DMS153 treated with DMSO at 0.1 percent for 48 hours (cell line): ENCODE results near the gene PDZRN4.
"Not testable (repeated sequence)": the region's sequence is repeated elsewhere in the genome, so short reads cannot be mapped to it uniquely, and the experiment has no call there.

ENCODE experiments used
- DNase-seq: peaks from one replicate; lab custom pipeline; 2025; ENCODE audit not compliant: unreplicated experiment; lab: John Stamatoyannopoulos, UW

PDZRN4 gene

DNA sequence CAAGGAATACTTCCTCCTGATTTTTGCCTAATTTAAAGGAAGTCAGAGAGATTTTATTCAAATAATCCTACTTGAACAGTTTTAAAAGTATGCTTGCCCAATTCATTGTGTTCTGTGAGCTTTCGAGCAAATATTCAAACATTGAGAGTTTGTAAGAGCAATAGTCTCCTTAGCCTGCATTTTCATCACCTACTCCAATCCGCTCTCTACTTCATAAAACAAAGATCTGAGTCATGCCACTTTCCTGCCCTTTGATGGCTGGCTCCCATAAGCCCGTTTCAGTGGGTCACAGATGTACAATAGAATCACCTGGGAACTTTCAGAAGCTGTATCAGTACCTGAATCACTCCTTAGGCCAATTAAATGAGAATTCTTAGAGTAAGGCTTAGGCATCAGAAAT lies 319.2 kb downstream of the PDZRN4 start:
- DNase-seq, result no peak

DNA sequence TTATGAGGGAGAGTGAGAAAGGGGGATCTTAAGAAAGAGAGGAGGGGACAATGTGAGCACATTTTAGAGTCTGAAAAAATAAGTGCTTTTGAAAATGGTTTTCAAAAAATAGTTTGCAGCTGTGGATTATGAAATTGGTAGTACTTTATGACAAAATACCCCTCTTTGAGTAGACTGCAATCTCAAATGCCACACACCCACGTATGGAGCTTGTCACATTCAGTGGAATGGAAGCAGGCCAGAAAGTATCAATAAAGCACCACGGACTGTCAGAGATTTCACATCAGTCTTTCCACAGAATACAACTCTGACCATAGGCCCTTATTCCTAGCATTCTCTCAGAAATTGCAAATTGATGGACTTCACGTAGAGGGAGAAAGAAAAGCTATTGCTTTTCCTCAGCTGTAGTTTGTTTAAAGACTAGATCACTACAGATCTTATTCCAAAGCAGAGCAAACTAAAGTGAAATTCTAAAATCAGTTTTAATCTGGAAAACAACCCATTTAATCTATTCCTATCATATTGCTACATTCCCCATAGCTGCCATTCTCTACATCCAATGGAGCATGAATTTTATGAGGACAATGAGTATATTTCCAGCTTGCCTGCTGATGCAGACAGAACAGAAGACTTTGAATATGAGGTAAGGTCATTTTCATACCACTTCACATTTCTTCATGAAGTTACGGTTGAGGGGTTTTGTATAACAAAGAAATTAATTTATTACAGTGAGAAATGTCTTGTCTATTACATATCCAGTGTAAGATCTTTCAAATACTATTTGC lies 321.3 kb downstream of the PDZRN4 start:
- no peak for DNase-seq

DNA sequence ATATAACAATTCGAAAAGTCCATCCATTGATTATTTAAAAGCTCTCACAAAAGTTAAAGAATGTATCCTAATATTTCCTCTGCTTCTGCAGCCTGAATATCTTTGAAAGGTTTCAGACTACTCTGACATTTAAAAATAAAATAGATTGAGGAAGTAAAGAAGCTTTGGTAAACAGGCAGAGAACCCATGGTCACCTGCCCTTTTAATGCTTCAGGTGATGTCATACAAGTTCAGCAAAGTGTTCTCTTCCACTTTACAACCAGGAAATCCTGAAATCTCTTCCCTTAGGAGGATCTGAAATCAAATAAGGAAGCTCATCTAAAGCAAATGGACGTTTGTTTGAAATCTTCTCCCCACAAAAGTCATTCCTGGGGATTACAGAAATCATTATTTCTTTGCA lies 322.4 kb downstream of the PDZRN4 start:
- DNase-seq, result peak; percentile 67

DNA sequence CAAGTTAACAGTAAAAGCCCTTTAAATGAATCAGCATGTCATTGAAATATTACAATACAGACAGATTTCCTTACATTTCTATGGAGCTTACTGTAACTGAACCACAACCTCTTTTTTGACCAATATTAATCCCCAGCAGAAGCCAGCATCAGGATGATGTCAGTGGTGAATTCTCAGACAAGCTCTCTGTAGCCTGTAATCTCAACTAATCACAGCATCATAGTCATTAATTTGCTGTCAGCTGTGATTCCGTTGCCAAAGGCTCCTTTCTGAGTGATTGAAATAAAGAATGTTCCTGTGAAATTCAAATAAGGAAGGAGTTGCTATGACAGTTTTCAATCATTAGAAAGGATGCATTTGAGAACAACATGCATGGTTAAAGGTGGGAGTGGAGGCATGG lies 323.1 kb downstream of the PDZRN4 start:
- DNase-seq, result no peak

DNA sequence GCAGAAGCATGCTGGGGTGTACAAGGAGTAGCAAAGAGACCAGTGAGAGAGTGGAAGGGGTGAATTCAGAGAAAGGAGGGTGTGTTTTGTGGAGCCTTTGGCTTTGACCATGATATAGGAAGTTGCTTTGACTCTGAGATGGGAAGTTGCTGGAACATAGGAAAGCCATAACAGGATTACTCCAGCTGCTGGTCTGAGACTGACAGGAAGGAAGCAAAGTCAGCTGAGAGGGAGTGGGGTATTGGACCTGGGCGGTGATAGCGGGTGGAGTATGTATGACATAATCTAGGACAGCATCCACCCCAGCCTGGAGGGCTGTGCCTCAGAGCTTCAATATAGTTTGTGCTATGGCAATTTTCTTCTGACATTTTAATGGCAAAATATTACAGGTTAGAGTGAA lies 324.4 kb downstream of the PDZRN4 start:
- no peak for DNase-seq

DNA sequence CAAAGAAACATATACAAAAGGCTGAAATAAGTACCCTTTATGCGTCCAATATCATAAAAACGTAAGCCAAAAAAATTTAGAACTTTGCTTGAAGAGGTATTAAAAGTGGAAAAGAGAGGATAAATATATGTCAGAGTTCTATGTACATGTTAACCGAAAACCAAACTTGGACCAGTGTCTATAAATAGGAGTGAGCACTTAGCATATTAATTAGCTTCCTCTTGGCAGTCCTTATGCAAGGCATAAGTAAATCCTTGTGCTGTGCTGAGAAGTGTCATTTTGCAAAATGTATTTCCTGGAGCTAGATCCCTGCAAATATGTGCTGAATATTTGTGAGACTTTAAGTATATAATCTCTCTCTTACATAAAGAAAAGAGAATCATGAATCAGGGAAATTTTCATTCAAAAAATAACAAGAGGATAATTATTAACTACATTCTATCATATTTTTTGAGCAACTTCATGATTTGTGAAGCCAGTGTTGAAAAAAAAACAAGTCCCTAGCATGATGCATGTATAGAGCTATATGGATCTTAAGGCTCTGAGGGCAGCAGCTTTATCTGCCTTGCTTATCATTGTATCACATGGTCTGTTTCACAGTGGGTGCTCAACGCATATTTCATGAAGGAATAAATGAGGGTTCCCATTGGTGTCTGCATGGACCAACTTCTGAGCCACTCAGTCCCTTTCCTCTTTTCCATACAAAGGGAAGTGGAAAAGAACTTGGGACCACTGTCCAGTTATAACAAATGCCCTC lies 326.1 kb downstream of the PDZRN4 start:
- peak; percentile 45 for DNase-seq

- no peak for DNase-seq
Observed at GRCh38 chr12:41514907-41515306, 326.8 kb downstream of the PDZRN4 start.

- no peak for DNase-seq
Observed at GRCh38 chr12:41515953-41516352, 327.8 kb downstream of the PDZRN4 start.

GRCh38 chr12:41520869-41521268 lies 332.7 kb downstream of the PDZRN4 start:
- DNase-seq, result no peak

- DNase-seq, result no peak
Observed at GRCh38 chr12:41521872-41522379, 333.8 kb downstream of the PDZRN4 start.

GRCh38 chr12:41527062-41527461 lies 338.9 kb downstream of the PDZRN4 start:
- DNase-seq, result no peak

- DNase-seq, result no peak
Observed at GRCh38 chr12:41527534-41528116, 339.5 kb downstream of the PDZRN4 start.

- no peak for DNase-seq
Observed at GRCh38 chr12:41528874-41529273, 340.8 kb downstream of the PDZRN4 start.

GRCh38 chr12:41530441-41530840 lies 342.3 kb downstream of the PDZRN4 start:
- DNase-seq, result no peak

- no peak for DNase-seq
Observed at GRCh38 chr12:41531147-41531829, 343.2 kb downstream of the PDZRN4 start.

DNA sequence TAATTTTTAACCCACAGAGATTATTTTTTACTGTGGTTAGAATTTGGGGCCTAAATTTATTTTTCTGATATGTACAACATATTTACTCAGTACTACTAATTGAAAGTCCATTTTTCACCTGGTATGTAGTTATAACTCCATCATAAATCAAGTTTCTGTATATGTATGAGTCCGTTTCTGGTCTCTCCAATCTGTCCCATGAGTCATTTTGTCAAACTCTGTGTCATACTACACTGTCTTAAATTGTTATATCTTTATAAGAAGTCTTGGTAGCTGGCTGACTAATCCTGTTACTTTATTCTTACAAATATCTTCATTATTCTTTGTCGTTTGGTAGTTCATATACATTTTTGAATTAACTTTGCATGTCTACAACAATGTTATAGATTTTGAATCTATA lies 344.0 kb downstream of the PDZRN4 start:
- no peak for DNase-seq

- no peak for DNase-seq
Observed at GRCh38 chr12:41536813-41537490, 348.8 kb downstream of the PDZRN4 start.

DNA sequence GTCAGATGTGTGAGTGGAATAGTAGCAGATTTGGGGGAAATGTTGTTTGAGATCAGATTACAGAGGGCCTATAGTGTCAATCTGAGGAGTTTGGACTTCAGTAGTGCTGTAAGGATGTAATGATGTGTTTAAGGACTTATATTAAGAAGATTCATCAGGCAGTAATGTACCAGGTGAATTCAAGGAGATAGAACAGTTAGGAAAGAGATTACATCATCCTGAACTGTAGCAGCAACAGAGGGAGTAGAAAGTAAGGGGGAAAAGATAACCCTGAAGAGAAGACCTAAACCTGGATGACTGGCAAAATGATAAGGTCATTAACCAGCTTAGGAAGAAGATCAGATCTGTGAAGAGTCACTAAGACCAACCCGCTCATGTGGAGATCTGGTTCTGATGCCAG lies 349.4 kb downstream of the PDZRN4 start:
- no peak for DNase-seq

DNA sequence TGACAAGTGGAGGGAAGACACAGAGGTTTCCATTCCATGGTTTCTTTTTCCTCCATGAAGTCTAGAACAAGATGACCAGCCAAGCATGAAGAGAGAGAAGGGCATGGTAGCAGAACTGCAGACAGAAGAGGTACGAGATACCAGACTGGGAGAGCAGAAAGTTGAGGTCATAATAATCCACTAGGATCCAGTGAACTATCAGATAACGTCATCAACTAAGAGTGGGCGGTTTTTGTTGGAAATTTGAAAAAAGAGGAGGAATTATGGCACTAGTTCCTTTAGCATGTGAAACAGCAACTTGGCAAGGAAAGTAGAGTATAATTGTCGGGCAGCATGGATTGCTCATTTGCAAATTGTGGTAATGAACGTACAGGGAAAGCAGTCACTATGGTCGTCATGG lies 357.6 kb downstream of the PDZRN4 start:
- DNase-seq, result no peak

- DNase-seq, result not testable (repeated sequence)
Observed at GRCh38 chr12:41547071-41547470, 359.0 kb downstream of the PDZRN4 start.

DNA sequence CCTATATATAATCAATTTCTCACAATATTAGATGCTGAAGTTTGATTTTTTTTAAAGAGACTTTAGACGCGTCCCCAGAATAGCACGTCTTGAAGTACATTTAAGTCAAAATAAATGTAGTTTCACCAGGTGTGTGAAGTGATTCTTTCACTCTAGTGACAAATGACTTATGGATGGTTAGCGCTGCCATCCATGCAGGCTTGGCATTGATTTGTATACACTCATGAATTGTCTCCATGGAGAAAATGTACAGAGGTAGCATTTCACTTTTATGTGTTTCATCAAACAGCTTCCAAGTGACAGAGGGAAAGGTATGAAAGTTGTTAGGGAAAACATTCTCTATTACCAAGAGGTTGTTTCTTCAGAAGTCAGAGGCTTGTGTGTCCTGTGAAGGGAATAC lies 360.8 kb downstream of the PDZRN4 start:
- DNase-seq, result peak; percentile 18
